ENCODE data around the gene ADORA1.

The ADORA1 gene

GRCh38 chr1:203176273-203177035, 48.9 kb downstream of the ADORA1 start:
- DNase-seq, result no peak

GRCh38 chr1:203177036-203177405, 49.5 kb downstream of the ADORA1 start:
- DNase-seq, result no peak

- DNase-seq, result no peak
These were observed 50.0 kb downstream of the ADORA1 start for GRCh38 chr1:203177470-203178039.

GRCh38 chr1:203178083-203178482, 50.6 kb downstream of the ADORA1 start:
- DNase-seq, result no peak

- no peak for DNase-seq
These were observed 51.5 kb downstream of the ADORA1 start for GRCh38 chr1:203178821-203179666.

GRCh38 chr1:203179667-203180005, 52.1 kb downstream of the ADORA1 start:
- DNase-seq, result no peak

GRCh38 chr1:203180611-203181330, 53.2 kb downstream of the ADORA1 start:
- no peak for DNase-seq

- DNase-seq, result no peak
These were observed 54.3 kb downstream of the ADORA1 start for GRCh38 chr1:203181586-203182386.

- DNase-seq, result no peak
These were observed 54.9 kb downstream of the ADORA1 start for GRCh38 chr1:203182387-203182953.

GRCh38 chr1:203183828-203184227, 56.3 kb downstream of the ADORA1 start:
- no peak for DNase-seq

GRCh38 chr1:203184467-203184866, 56.9 kb downstream of the ADORA1 start:
- no peak for DNase-seq

- no peak for DNase-seq
These were observed 57.5 kb downstream of the ADORA1 start for GRCh38 chr1:203185061-203185461.

- no peak for DNase-seq
These were observed 58.1 kb downstream of the ADORA1 start for GRCh38 chr1:203185585-203185984.

GRCh38 chr1:203186091-203186445, 58.5 kb downstream of the ADORA1 start:
- no peak for DNase-seq

- no peak for DNase-seq
These were observed 59.1 kb downstream of the ADORA1 start, which contains the start of gene CHI3L1 for GRCh38 chr1:203186446-203187303. Gene CHI3L1, minus strand, starts transcription at chr1:203186704. Its CDS starts 81 bp downstream, at chr1:203186623.

- DNase-seq, result no peak
These were observed 59.8 kb downstream of the ADORA1 start for GRCh38 chr1:203187304-203187685.

- no peak for DNase-seq
These were observed 60.3 kb downstream of the ADORA1 start for GRCh38 chr1:203187689-203188264.

GRCh38 chr1:203188686-203189232, 61.2 kb downstream of the ADORA1 start:
- DNase-seq, result no peak

GRCh38 chr1:203189951-203190352, 62.4 kb downstream of the ADORA1 start:
- no peak for DNase-seq

- DNase-seq, result no peak
These were observed 63.4 kb downstream of the ADORA1 start for GRCh38 chr1:203190949-203191348.

All from activated naive CD4-positive, alpha-beta T cell (primary cell).